OCI-LY3 (cell line): ENCODE measurements around the gene POU6F2.

Source experiments
- CTCF ChIP-seq: fragments of 200-600, 300-600 bp; sonication (generic); IDR thresholded peaks from 2 replicates; pipeline ENCODE4 v1.5.1; 2014; ENCODE audit warnings: antibody characterized with exemption, low read length, low read depth
- EZH2phosphoT487 ChIP-seq: fragments of 200-600 bp; shearing (Covaris generic); IDR thresholded peaks from 2 replicates; pipeline ENCODE4 v1.6.1; 2018; ENCODE audit warnings: antibody characterized with exemption, mixed run types, low read depth

- no peak for TF ChIP-seq CTCF
- no peak for TF ChIP-seq EZH2phosphoT487
Measured at GRCh38 chr7:39451901-39452300, 474.2 kb downstream of the POU6F2 start.
